ENCODE measurements around the gene COL18A1. TPM values are rescaled to one million over a fixed set of nuclear protein-coding genes. Genes with fewer than 3 reads are reported as not detected.

Gene COL18A1
- total and polyA plus RNA-seq, 2 of the 8 experiments (the other 6 are each of a cell fraction or from before 2014, with no cell fraction given) = 145 to 201 TPM

- TF ChIP-seq CHD7 (IDR thresholded peaks at IDR 0.05; ENCODE audit: insufficient replicate concordance, low read length) (no peak), POLR2A (IDR thresholded peaks at IDR 0.05; ENCODE audit: control extremely low read depth in 1 of 2, low read depth in 2 of 2, low read length in 2 of 2) (no peak), SIN3A (conservative IDR thresholded peaks at IDR 0.05 in 1 of 2, IDR thresholded peaks at IDR 0.05 in 1 of 2; ENCODE audit: low read depth in 1 of 2, low read length in 2 of 2) (no peak), SUZ12 (IDR thresholded peaks at IDR 0.05; ENCODE audit: low read length) (no peak), NANOG (IDR thresholded peaks at IDR 0.05; ENCODE audit: insufficient read depth, low read depth, low read length, poor library complexity, severe bottlenecking) (no peak), PHF8 (conservative IDR thresholded peaks at IDR 0.05; ENCODE audit: low read depth, low read length) (no peak), CREB1 (IDR thresholded peaks at IDR 0.05) (no peak), SRF (IDR thresholded peaks at IDR 0.05; ENCODE audit: low read depth, low read length) (no peak), EZH2 (IDR thresholded peaks at IDR 0.05; ENCODE audit: low read depth, low read length, severe bottlenecking) (no peak), CHD1 (IDR thresholded peaks at IDR 0.05; ENCODE audit: low read depth, low read length) (no peak)
Measured at GRCh38 chr21:45440736-45441350, 35.9 kb downstream of the COL18A1 start (continued).

Measured in H1 (cell line).